ENCODE measurements around the gene RASGEF1C. TPM values are rescaled to one million over a fixed set of nuclear protein-coding genes. Genes with fewer than 3 reads are reported as not detected.
A peak's percentile ranks its signal among the peaks of the same experiment; 100 is the strongest.

Gene RASGEF1C
- total RNA-seq, 1 donor from 2014 or later, result not detected

GRCh38 chr5:180084638-180085561 is 124.1 kb downstream of the RASGEF1C start:
- no peak for DNase-seq (ENCODE audit: low read depth in 2 of 2)

- DNase-seq (ENCODE audit: low read depth in 2 of 2), result no peak
Measured at GRCh38 chr5:180083529-180084060, 125.4 kb downstream of the RASGEF1C start.

GRCh38 chr5:180082633-180083420 is 126.2 kb downstream of the RASGEF1C start:
- DNase-seq (ENCODE audit: low read depth in 2 of 2), result no peak

- DNase-seq (ENCODE audit: low read depth in 2 of 2), result no peak
Measured at GRCh38 chr5:180081481-180081880, 127.5 kb downstream of the RASGEF1C start.

- no peak for DNase-seq (ENCODE audit: low read depth in 2 of 2)
Measured at GRCh38 chr5:180080486-180081280, 128.3 kb downstream of the RASGEF1C start.

GRCh38 chr5:180079702-180080466 is 129.1 kb downstream of the RASGEF1C start:
- no peak for DNase-seq (ENCODE audit: low read depth in 2 of 2)

- no peak for DNase-seq (ENCODE audit: low read depth in 2 of 2)
Measured at GRCh38 chr5:180078348-180078747, 130.7 kb downstream of the RASGEF1C start.

- no peak for DNase-seq (ENCODE audit: low read depth in 2 of 2)
Measured at GRCh38 chr5:180077594-180078284, 131.3 kb downstream of the RASGEF1C start.

- no peak for DNase-seq (ENCODE audit: low read depth in 2 of 2)
Measured at GRCh38 chr5:180075703-180076102, 133.3 kb downstream of the RASGEF1C start.

GRCh38 chr5:180074462-180074861 is 134.5 kb downstream of the RASGEF1C start:
- no peak for DNase-seq (ENCODE audit: low read depth in 2 of 2)

GRCh38 chr5:180072556-180072955 is 136.5 kb downstream of the RASGEF1C start:
- DNase-seq (ENCODE audit: low read depth in 2 of 2), result no peak

- DNase-seq (ENCODE audit: low read depth in 2 of 2), result no peak
Measured at GRCh38 chr5:180072256-180072548, 136.8 kb downstream of the RASGEF1C start.

- peak; percentile 82 to 92 for DNase-seq (ENCODE audit: low read depth in 2 of 2)
Measured at GRCh38 chr5:180071531-180072255, 137.3 kb downstream of the RASGEF1C start, which contains the start of gene RNF130. Gene RNF130 (minus strand): TSS chr5:180071759. CDS start chr5:180071702, 57 bp downstream.

- DNase-seq (ENCODE audit: low read depth in 2 of 2), result peak in 1 of 2 donors; percentile 52
Measured at GRCh38 chr5:180070756-180071530, 138.1 kb downstream of the RASGEF1C start.

- no peak for DNase-seq (ENCODE audit: low read depth in 2 of 2)
Measured at GRCh38 chr5:180069589-180070247, 139.3 kb downstream of the RASGEF1C start.

- DNase-seq (ENCODE audit: low read depth in 2 of 2), result peak in 1 of 2 donors; percentile 23
Measured at GRCh38 chr5:180068519-180069090, 140.4 kb downstream of the RASGEF1C start.

GRCh38 chr5:180067986-180068385 is 141.0 kb downstream of the RASGEF1C start:
- DNase-seq (ENCODE audit: low read depth in 2 of 2), result no peak

- no peak for DNase-seq (ENCODE audit: low read depth in 2 of 2)
Measured at GRCh38 chr5:180060192-180060591, 148.8 kb downstream of the RASGEF1C start.

Data from dermis microvascular lymphatic vessel endothelial cell (primary cell).